ENCODE measurements around the gene ADORA3.

ADORA3 gene

GRCh38 chr1:111511370-111511769 is 7.9 kb upstream of the ADORA3 start:
- H4K20me1 ChIP-seq (ENCODE audit: insufficient read depth) = no peaks in the 10 kb centered on the region
- no peak overlapping the region for H3K4me2 ChIP-seq
- H3K9ac ChIP-seq = no peak overlapping the region
- no peaks in the 10 kb centered on the region for H3K36me3 ChIP-seq (ENCODE audit: insufficient read depth)
- no peak overlapping the region for H3K4me3 ChIP-seq (IDR thresholded peaks at IDR 0.05; ENCODE audit: insufficient read depth, low read depth, low read length)
- H3K27me3 ChIP-seq (ENCODE audit: insufficient read depth, low read depth) = no peaks in the 10 kb centered on the region
- no peak overlapping the region for H2AFZ ChIP-seq (ENCODE audit: low read depth)
- H3K79me2 ChIP-seq (ENCODE audit: insufficient read depth, low read depth) = no peaks in the 10 kb centered on the region
- H3K4me1 ChIP-seq (ENCODE audit: low read depth, poor library complexity, severe bottlenecking) = peaks cover 61% of the 10 kb centered on the region
- TF ChIP-seq CTCF (conservative IDR thresholded peaks at IDR 0.05; ENCODE audit: low read depth, low read length) = no peak
- no peak overlapping the region for H3K27ac ChIP-seq

- Histone ChIP-seq H3K27me3 (ENCODE audit: insufficient read depth, low read depth) (no peaks in the 10 kb centered on the region), H3K79me2 (ENCODE audit: insufficient read depth, low read depth) (no peaks in the 10 kb centered on the region), H2AFZ (ENCODE audit: low read depth) (no peak overlapping the region), H3K9ac (no peak overlapping the region), H4K20me1 (ENCODE audit: insufficient read depth) (no peaks in the 10 kb centered on the region), H3K36me3 (ENCODE audit: insufficient read depth) (no peaks in the 10 kb centered on the region), H3K27ac (no peak overlapping the region), H3K4me3 (IDR thresholded peaks at IDR 0.05; ENCODE audit: insufficient read depth, low read depth, low read length) (no peak overlapping the region), H3K4me2 (no peak overlapping the region), H3K4me1 (ENCODE audit: low read depth, poor library complexity, severe bottlenecking) (peaks cover 64% of the 10 kb centered on the region)
- no peak for TF ChIP-seq CTCF (conservative IDR thresholded peaks at IDR 0.05; ENCODE audit: low read depth, low read length)
These were observed 6.6 kb upstream of the ADORA3 start for GRCh38 chr1:111509997-111510375.

- H3K4me3 ChIP-seq (IDR thresholded peaks at IDR 0.05; ENCODE audit: insufficient read depth, low read depth, low read length) = peak overlapping the region; percentile 33
- H3K4me2 ChIP-seq = peak overlapping the region; percentile 87
- H3K27me3 ChIP-seq (ENCODE audit: insufficient read depth, low read depth) = no peaks in the 10 kb centered on the region
- H3K4me1 ChIP-seq (ENCODE audit: low read depth, poor library complexity, severe bottlenecking) = peaks cover 63% of the 10 kb centered on the region
- H4K20me1 ChIP-seq (ENCODE audit: insufficient read depth) = no peaks in the 10 kb centered on the region
- peak overlapping the region; percentile 77 for H2AFZ ChIP-seq (ENCODE audit: low read depth)
- no peak for TF ChIP-seq CTCF (conservative IDR thresholded peaks at IDR 0.05; ENCODE audit: low read depth, low read length)
- H3K27ac ChIP-seq = peak overlapping the region; percentile 94
- H3K9ac ChIP-seq = peak overlapping the region; percentile 82
- H3K79me2 ChIP-seq (ENCODE audit: insufficient read depth, low read depth) = no peaks in the 10 kb centered on the region
- H3K36me3 ChIP-seq (ENCODE audit: insufficient read depth) = no peaks in the 10 kb centered on the region
These were observed 4.2 kb upstream of the ADORA3 start for GRCh38 chr1:111507411-111508201.

GRCh38 chr1:111506561-111506960 is 3.1 kb upstream of the ADORA3 start:
- Histone ChIP-seq H4K20me1 (ENCODE audit: insufficient read depth) (no peaks in the 10 kb centered on the region), H3K9ac (no peak overlapping the region), H3K4me1 (ENCODE audit: low read depth, poor library complexity, severe bottlenecking) (peaks cover 53% of the 10 kb centered on the region), H3K36me3 (ENCODE audit: insufficient read depth) (no peaks in the 10 kb centered on the region), H3K27me3 (ENCODE audit: insufficient read depth, low read depth) (no peaks in the 10 kb centered on the region), H3K27ac (no peak overlapping the region; the same call in 1 of the 2 replicates), H3K4me3 (IDR thresholded peaks at IDR 0.05; ENCODE audit: insufficient read depth, low read depth, low read length) (no peak overlapping the region), H2AFZ (ENCODE audit: low read depth) (no peak overlapping the region), H3K4me2 (peak overlapping the region; percentile 13; the same call in 1 of the 2 replicates), H3K79me2 (ENCODE audit: insufficient read depth, low read depth) (no peaks in the 10 kb centered on the region)
- TF ChIP-seq CTCF (conservative IDR thresholded peaks at IDR 0.05; ENCODE audit: low read depth, low read length) = no peak

All from KMS-11 (cell line).